DND-41 (cell line): ENCODE data around the gene NDOR1.

Source experiments
- CTCF ChIP-seq: IDR thresholded peaks from 2 replicates; pipeline ENCODE4 v1.5.1; 2012; ENCODE audit warnings: borderline replicate concordance, low read length, moderate library complexity, mild to moderate bottlenecking; ENCODE audit not compliant: poor library complexity, severe bottlenecking; ENCODE audit errors: extremely low read depth
- EZH2 ChIP-seq: IDR thresholded peaks from 3 replicates; pipeline ENCODE4 v1.6.1; 2012; ENCODE audit warnings: borderline replicate concordance, low read depth, mild to moderate bottlenecking, moderate library complexity, low read length, inconsistent platforms; ENCODE audit not compliant: severe bottlenecking

GRCh38 chr9:137201205-137201868, 4.2 kb upstream of the NDOR1 start:
- TF ChIP-seq EZH2 (no peak), CTCF (no peak)
